Measurements from ENCODE around the gene SETSIP.
"Not testable (repeated sequence)": the region's sequence is repeated elsewhere in the genome, so short reads cannot be mapped to it uniquely, and the experiment has no call there.

The SETSIP gene

GRCh38 chr1:92075311-92075710 is at the start of gene SETSIP:
Gene SETSIP, minus strand, starts transcription at chr1:92075411. Its CDS starts 0 bp downstream, at chr1:92075411.
- in situ Hi-C loops (cut with MboI; ENCODE audit: low sequenced_read_pairs), result no loop called here

- in situ Hi-C loops (cut with MboI; ENCODE audit: low sequenced_read_pairs), result no loop called here
Measured at GRCh38 chr1:92123868-92124267, 48.7 kb upstream of the SETSIP start.

GRCh38 chr1:92118826-92119225 is 43.6 kb upstream of the SETSIP start:
- in situ Hi-C loops (cut with MboI; ENCODE audit: low sequenced_read_pairs), result no loop called here

- in situ Hi-C loops (cut with MboI; ENCODE audit: low sequenced_read_pairs), result no loop called here
Measured at GRCh38 chr1:92117526-92117925, 42.3 kb upstream of the SETSIP start.

- in situ Hi-C loops (cut with MboI; ENCODE audit: low sequenced_read_pairs), result no loop called here
Measured at GRCh38 chr1:92108631-92109030, 33.4 kb upstream of the SETSIP start.

- in situ Hi-C loops (cut with MboI; ENCODE audit: low sequenced_read_pairs), result no loop called here
Measured at GRCh38 chr1:92105546-92106081, 30.4 kb upstream of the SETSIP start.

- in situ Hi-C loops (cut with MboI; ENCODE audit: low sequenced_read_pairs), result no loop called here
Measured at GRCh38 chr1:92096317-92096716, 21.1 kb upstream of the SETSIP start.

GRCh38 chr1:92095874-92096273 is 20.7 kb upstream of the SETSIP start:
- in situ Hi-C loops (cut with MboI; ENCODE audit: low sequenced_read_pairs), result no loop called here

- in situ Hi-C loops (cut with MboI; ENCODE audit: low sequenced_read_pairs), result no loop called here
Measured at GRCh38 chr1:92094595-92094994, 19.4 kb upstream of the SETSIP start.

- in situ Hi-C loops (cut with MboI; ENCODE audit: low sequenced_read_pairs), result no loop called here
Measured at GRCh38 chr1:92094090-92094489, 18.9 kb upstream of the SETSIP start.

- in situ Hi-C loops (cut with MboI; ENCODE audit: low sequenced_read_pairs), result no loop called here
Measured at GRCh38 chr1:92091625-92092024, 16.4 kb upstream of the SETSIP start.

- in situ Hi-C loops (cut with MboI; ENCODE audit: low sequenced_read_pairs), result no loop called here
Measured at GRCh38 chr1:92087542-92087941, 12.3 kb upstream of the SETSIP start.

- in situ Hi-C loops (cut with MboI; ENCODE audit: low sequenced_read_pairs), result no loop called here
Measured at GRCh38 chr1:92085727-92086126, 10.5 kb upstream of the SETSIP start.

- in situ Hi-C loops (cut with MboI; ENCODE audit: low sequenced_read_pairs), result no loop called here
Measured at GRCh38 chr1:92084651-92085050, 9.4 kb upstream of the SETSIP start.

GRCh38 chr1:92081031-92081430 is 5.8 kb upstream of the SETSIP start:
- in situ Hi-C loops (cut with MboI; ENCODE audit: low sequenced_read_pairs), result no loop called here

- in situ Hi-C loops (cut with MboI; ENCODE audit: low sequenced_read_pairs), result no loop called here
Measured at GRCh38 chr1:92080128-92080985, 5.1 kb upstream of the SETSIP start, which contains the start of gene BTBD8. Gene BTBD8, plus strand, starts transcription at chr1:92080345. Its CDS starts 227 bp downstream, at chr1:92080572.

- in situ Hi-C loops (cut with MboI; ENCODE audit: low sequenced_read_pairs), result no loop called here
Measured at GRCh38 chr1:92079441-92079840, 4.2 kb upstream of the SETSIP start.

GRCh38 chr1:92078077-92078476 is 2.9 kb upstream of the SETSIP start:
- in situ Hi-C loops (cut with MboI; ENCODE audit: low sequenced_read_pairs), result not testable (repeated sequence)

GRCh38 chr1:92076363-92076762 is 1.2 kb upstream of the SETSIP start:
- in situ Hi-C loops (cut with MboI; ENCODE audit: low sequenced_read_pairs), result no loop called here

GRCh38 chr1:92074446-92074845 is 765 bp downstream of the SETSIP start:
- in situ Hi-C loops (cut with MboI; ENCODE audit: low sequenced_read_pairs), result not testable (repeated sequence)

GRCh38 chr1:92070892-92071291 is 4.3 kb downstream of the SETSIP start:
- in situ Hi-C loops (cut with MboI; ENCODE audit: low sequenced_read_pairs), result no loop called here

- in situ Hi-C loops (cut with MboI; ENCODE audit: low sequenced_read_pairs), result no loop called here
Measured at GRCh38 chr1:92066321-92066720, 8.9 kb downstream of the SETSIP start.

All from HL-60/S4 treated with phorbol 12-myristate 13-acetate at 8.2 ng/mL for 4 days and 3 days (cell line).